OCI-LY1 (cell line): ENCODE data around the gene ANKDD1A.
A peak's percentile ranks its signal among the peaks of the same experiment; 100 is the strongest.

Source experiments
- H2AFZ ChIP-seq: fragments of 200-600 bp; sonication (generic), shearing (Covaris generic); 2 replicates; pipeline ENCODE4 v1.6.0; 2014; ENCODE audit warnings: antibody characterized with exemption, mild to moderate bottlenecking, low read length
- H3F3A ChIP-seq: fragments of 200-600 bp; sonication (generic), shearing (Covaris generic); 2 replicates; pipeline ENCODE4 v1.6.0; 2014; ENCODE audit warnings: mild to moderate bottlenecking, antibody characterized with exemption, low read length, moderate library complexity; ENCODE audit not compliant: insufficient read depth
- H3K27ac ChIP-seq: fragments of 200-600 bp; sonication (generic); 2 replicates; pipeline ENCODE4 v1.5.1; 2014; ENCODE audit warnings: low read length, mixed run types, mild to moderate bottlenecking, low read depth; ENCODE audit not compliant: poor library complexity, severe bottlenecking
- H3K27me3 ChIP-seq: fragments of 200-600 bp; sonication (generic); 2 replicates; pipeline ENCODE4 v1.6.0; 2014; ENCODE audit warnings: antibody characterized with exemption, mild to moderate bottlenecking, low read length, moderate library complexity; ENCODE audit not compliant: insufficient read depth
- H3K36me3 ChIP-seq: fragments of 200-600 bp; sonication (generic); 2 replicates; pipeline ENCODE4 v1.6.1; 2014; ENCODE audit warnings: mild to moderate bottlenecking, antibody characterized with exemption, low read length, moderate library complexity, mixed read lengths; ENCODE audit not compliant: insufficient read depth
- H3K4me1 ChIP-seq: fragments of 200-600 bp; sonication (generic); 2 replicates; pipeline ENCODE4 v1.5.1; 2014; ENCODE audit warnings: mild to moderate bottlenecking, low read length, moderate library complexity; ENCODE audit not compliant: insufficient read depth, severe bottlenecking
- H3K4me2 ChIP-seq: fragments of 200-600 bp; sonication (generic), shearing (Covaris generic); 2 replicates; pipeline ENCODE4 v1.6.1; 2014; ENCODE audit warnings: low read length
- H3K4me3 ChIP-seq: fragments of 200-600 bp; sonication (generic); 2 replicates; pipeline ENCODE4 v1.5.1; 2014; ENCODE audit warnings: low read length, low read depth, mild to moderate bottlenecking, mixed read lengths; ENCODE audit not compliant: poor library complexity, severe bottlenecking
- H3K79me2 ChIP-seq: fragments of 200-600 bp; shearing (Covaris generic); 2 replicates; pipeline ENCODE4 v1.6.1; 2016; ENCODE audit warnings: mixed run types, low read length, mixed read lengths; ENCODE audit not compliant: insufficient read depth
- H3K9ac ChIP-seq: fragments of 200-600 bp; sonication (generic), shearing (Covaris generic); 2 replicates; pipeline ENCODE4 v1.6.1; 2014; ENCODE audit warnings: mild to moderate bottlenecking, low read length, mixed read lengths
- H3K9me2 ChIP-seq: fragments of 200-600 bp; sonication (generic), shearing (Covaris generic); 2 replicates; pipeline ENCODE4 v1.6.1; 2014; ENCODE audit warnings: low read depth, mild to moderate bottlenecking, low read length, mixed read lengths
- H3K9me3 ChIP-seq: fragments of 200-600 bp; shearing (Covaris generic); 2 replicates; pipeline ENCODE4 v1.6.1; 2014; ENCODE audit warnings: low read length, mixed read lengths
- H4K20me1 ChIP-seq: fragments of 200-600 bp; sonication (generic), shearing (Covaris generic); 2 replicates; pipeline ENCODE4 v1.6.0; 2016; ENCODE audit warnings: mild to moderate bottlenecking, low read length; ENCODE audit not compliant: insufficient read depth
- EZH2 ChIP-seq: fragments of 200-600 bp; sonication (generic), shearing (Covaris generic); IDR thresholded peaks from 2 replicates; pipeline ENCODE4 v1.8.0; 2017; ENCODE audit warnings: borderline replicate concordance, mixed run types, mild to moderate bottlenecking, antibody characterized with exemption, low read length, moderate library complexity, mixed read lengths
- TF ChIP-seq, protein P1 (sequence below): fragments of 200-600 bp; sonication (generic), shearing (Covaris generic); IDR thresholded peaks from 2 replicates; pipeline ENCODE4 v1.5.1; 2017; ENCODE audit warnings: mild to moderate bottlenecking, antibody characterized with exemption, low read length, moderate library complexity, mixed read lengths

The ANKDD1A gene

DNA sequence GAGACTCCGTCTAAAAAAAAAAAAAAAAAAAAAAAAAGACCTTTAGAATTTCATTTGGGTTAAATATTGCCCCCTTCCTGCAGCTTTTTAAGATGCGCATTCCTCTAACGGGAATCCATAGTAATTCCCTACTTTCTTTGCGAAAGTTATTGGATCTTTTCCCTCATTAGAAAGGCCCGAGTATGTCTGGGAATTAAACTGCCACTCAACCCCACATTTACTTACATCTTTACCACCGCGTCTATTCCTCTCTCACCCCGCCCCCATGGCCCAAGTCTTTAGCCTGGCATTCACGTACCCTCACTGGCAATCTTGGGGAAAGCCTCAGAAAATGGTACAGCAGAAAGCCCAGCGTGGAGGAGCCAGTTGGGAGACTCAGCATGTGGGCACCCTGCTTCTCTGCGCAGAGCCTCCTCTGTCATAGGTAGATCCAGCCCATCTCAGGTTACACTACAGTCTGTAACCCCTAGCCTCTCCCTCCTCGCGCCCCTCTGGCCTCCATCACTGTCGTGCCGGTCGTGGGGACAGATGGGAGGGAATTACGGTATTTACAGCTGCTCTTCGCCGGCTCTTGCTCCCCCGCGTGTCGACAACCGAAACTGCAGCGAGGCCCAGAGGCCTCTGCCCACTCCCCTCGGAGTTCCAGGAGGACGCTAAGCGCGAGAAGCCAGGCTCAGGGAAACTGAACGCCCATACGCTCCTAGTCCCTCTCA lies 6.4 kb upstream of the ANKDD1A start:
- Histone ChIP-seq H3F3A (no peaks in the 10 kb centered on the region), H3K79me2 (no peaks in the 10 kb centered on the region), H3K27me3 (no peaks in the 10 kb centered on the region), H3K9ac (peak overlapping the region; percentile 47; the same call in 1 of the 2 replicates), H3K27ac (no peak overlapping the region), H3K9me2 (no peaks in the 10 kb centered on the region), H3K36me3 (no peaks in the 10 kb centered on the region), H3K4me3 (peak overlapping the region; percentile 52), H4K20me1 (no peaks in the 10 kb centered on the region), H3K9me3 (0 out of 2 replicates have a peak, but pooled peaks cover 5% of the 10 kb centered on the region), H3K4me1 (peaks cover 15% of the 10 kb centered on the region), H3K4me2 (peak overlapping the region; percentile 76), H2AFZ (peak overlapping the region; percentile 84)
- no peak for TF ChIP-seq EZH2
- TF ChIP-seq, protein P1, sequence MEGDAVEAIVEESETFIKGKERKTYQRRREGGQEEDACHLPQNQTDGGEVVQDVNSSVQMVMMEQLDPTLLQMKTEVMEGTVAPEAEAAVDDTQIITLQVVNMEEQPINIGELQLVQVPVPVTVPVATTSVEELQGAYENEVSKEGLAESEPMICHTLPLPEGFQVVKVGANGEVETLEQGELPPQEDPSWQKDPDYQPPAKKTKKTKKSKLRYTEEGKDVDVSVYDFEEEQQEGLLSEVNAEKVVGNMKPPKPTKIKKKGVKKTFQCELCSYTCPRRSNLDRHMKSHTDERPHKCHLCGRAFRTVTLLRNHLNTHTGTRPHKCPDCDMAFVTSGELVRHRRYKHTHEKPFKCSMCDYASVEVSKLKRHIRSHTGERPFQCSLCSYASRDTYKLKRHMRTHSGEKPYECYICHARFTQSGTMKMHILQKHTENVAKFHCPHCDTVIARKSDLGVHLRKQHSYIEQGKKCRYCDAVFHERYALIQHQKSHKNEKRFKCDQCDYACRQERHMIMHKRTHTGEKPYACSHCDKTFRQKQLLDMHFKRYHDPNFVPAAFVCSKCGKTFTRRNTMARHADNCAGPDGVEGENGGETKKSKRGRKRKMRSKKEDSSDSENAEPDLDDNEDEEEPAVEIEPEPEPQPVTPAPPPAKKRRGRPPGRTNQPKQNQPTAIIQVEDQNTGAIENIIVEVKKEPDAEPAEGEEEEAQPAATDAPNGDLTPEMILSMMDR, result peak; percentile 89

DNA sequence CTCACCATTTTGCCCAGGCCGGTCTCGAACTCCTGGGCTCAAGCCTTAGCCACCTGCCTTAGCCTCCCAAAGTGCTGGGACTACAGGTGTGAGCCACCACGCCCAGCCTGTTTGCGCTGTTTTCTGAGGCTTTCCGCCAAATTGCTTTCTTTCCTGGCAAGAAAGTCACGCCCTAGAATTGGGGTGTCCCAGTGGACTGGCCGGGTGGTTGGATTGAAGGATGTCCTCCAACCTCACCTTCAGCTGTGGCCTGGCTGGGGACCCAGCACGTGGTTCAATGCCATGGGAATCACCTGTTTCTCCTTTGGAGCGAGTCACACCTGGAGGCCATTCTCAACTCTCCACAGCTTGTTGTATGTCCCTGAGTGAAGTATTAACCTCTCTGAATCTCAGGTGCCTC lies 5.8 kb upstream of the ANKDD1A start:
- Histone ChIP-seq H2AFZ (no peak overlapping the region), H4K20me1 (no peaks in the 10 kb centered on the region), H3K9ac (no peak overlapping the region), H3K4me1 (peaks cover 15% of the 10 kb centered on the region), H3K36me3 (no peaks in the 10 kb centered on the region), H3K4me3 (no peak overlapping the region), H3K4me2 (no peak overlapping the region), H3F3A (no peaks in the 10 kb centered on the region), H3K9me2 (no peaks in the 10 kb centered on the region), H3K27ac (no peak overlapping the region), H3K27me3 (no peaks in the 10 kb centered on the region), H3K9me3 (0 out of 2 replicates have a peak, but pooled peaks cover 2% of the 10 kb centered on the region), H3K79me2 (no peaks in the 10 kb centered on the region)
- TF ChIP-seq, protein P1, result no peak
- no peak for TF ChIP-seq EZH2

GRCh38 chr15:64906402-64906801 lies 5.3 kb upstream of the ANKDD1A start:
- no peaks in the 10 kb centered on the region for H3K79me2 ChIP-seq
- H3K36me3 ChIP-seq, result no peaks in the 10 kb centered on the region
- H3K9me2 ChIP-seq, result no peaks in the 10 kb centered on the region
- peaks cover 15% of the 10 kb centered on the region for H3K4me1 ChIP-seq
- H3K27ac ChIP-seq, result no peak overlapping the region
- H3K27me3 ChIP-seq, result no peaks in the 10 kb centered on the region
- H3K9ac ChIP-seq, result no peak overlapping the region
- no peak overlapping the region for H3K4me3 ChIP-seq
- H4K20me1 ChIP-seq, result no peaks in the 10 kb centered on the region
- no peak overlapping the region for H2AFZ ChIP-seq
- H3K4me2 ChIP-seq, result no peak overlapping the region
- TF ChIP-seq EZH2, result no peak
- TF ChIP-seq, protein P1, result no peak
- 0 out of 2 replicates have a peak, but pooled peaks cover 2% of the 10 kb centered on the region for H3K9me3 ChIP-seq
- H3F3A ChIP-seq, result no peaks in the 10 kb centered on the region
